ENCODE results near the gene CAMK1. TPM values are rescaled to one million over a fixed set of nuclear protein-coding genes. Genes with fewer than 3 reads are reported as not detected.

Gene CAMK1
- total RNA-seq, 1 donor, result 27.6 TPM

- no peak overlapping the region for H3K4me3 ChIP-seq (ENCODE audit: low read depth, low read length)
- TF ChIP-seq CTCF (IDR thresholded peaks at IDR 0.05; ENCODE audit: insufficient read depth, low read depth, low read length), result no peak
- DNase-seq (ENCODE audit: low read depth), result no peak
Observed at GRCh38 chr3:9780910-9781309, 11.2 kb upstream of the CAMK1 start.

- no peak for TF ChIP-seq CTCF (IDR thresholded peaks at IDR 0.05; ENCODE audit: insufficient read depth, low read depth, low read length)
- H3K4me3 ChIP-seq (ENCODE audit: low read depth, low read length), result no peak overlapping the region
- no peak for DNase-seq (ENCODE audit: low read depth)
Observed at GRCh38 chr3:9780458-9780812, 10.7 kb upstream of the CAMK1 start.

- no peak for TF ChIP-seq CTCF (IDR thresholded peaks at IDR 0.05; ENCODE audit: insufficient read depth, low read depth, low read length)
- H3K4me3 ChIP-seq (ENCODE audit: low read depth, low read length), result no peak overlapping the region
- no peak for DNase-seq (ENCODE audit: low read depth)
Observed at GRCh38 chr3:9779721-9780457, 10.1 kb upstream of the CAMK1 start.

- DNase-seq (ENCODE audit: low read depth), result no peak
- no peak overlapping the region for H3K4me3 ChIP-seq (ENCODE audit: low read depth, low read length)
- no peak for TF ChIP-seq CTCF (IDR thresholded peaks at IDR 0.05; ENCODE audit: insufficient read depth, low read depth, low read length)
Observed at GRCh38 chr3:9779075-9779593, 9.4 kb upstream of the CAMK1 start.

- no peak for TF ChIP-seq CTCF (IDR thresholded peaks at IDR 0.05; ENCODE audit: insufficient read depth, low read depth, low read length)
- no peak overlapping the region for H3K4me3 ChIP-seq (ENCODE audit: low read depth, low read length)
- peak; percentile 28 for DNase-seq (ENCODE audit: low read depth)
Observed at GRCh38 chr3:9778143-9779074, 8.7 kb upstream of the CAMK1 start.

GRCh38 chr3:9777694-9778021 is 7.9 kb upstream of the CAMK1 start:
- H3K4me3 ChIP-seq (ENCODE audit: low read depth, low read length), result no peak overlapping the region
- TF ChIP-seq CTCF (IDR thresholded peaks at IDR 0.05; ENCODE audit: insufficient read depth, low read depth, low read length), result no peak
- DNase-seq (ENCODE audit: low read depth), result no peak
